ENCODE data around the gene ATP2B2. TPM values are rescaled to one million over a fixed set of nuclear protein-coding genes. Genes with fewer than 3 reads are reported as not detected.
A peak's percentile ranks its signal among the peaks of the same experiment; 100 is the strongest.

ATP2B2 gene
- total RNA-seq, 1 experiment from 2014 or later: not detected

DNA sequence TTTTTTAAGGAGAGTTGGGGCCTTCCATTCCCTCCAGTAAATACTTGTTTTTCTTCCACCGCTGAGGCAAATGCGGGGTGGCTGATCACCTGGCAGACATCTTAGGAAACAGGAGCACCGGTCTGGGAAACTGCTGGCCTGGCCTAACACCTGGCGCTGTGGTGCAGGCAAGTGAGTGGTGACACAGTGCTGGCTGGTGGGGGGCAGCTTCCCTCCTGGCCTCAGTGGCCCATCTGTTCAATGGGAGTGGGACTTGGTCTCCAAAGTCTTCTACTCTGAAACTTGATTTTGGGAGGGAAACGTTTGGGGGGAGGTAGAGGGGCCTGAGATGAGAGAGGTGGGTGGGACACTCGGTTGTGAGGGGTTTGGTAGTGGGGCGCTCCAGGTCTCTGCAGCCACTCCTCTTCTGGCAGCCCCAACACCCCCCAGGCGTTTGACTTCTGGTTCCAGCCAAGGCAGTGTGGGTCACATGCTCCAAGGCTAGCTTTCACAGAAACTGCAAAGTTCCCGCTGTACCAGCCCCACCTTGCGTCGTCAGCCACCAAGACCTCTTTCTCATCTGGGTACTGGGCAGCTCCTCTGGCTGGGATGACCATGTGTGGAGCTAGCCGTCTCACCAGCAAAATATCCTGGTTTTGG lies 217.3 kb downstream of the ATP2B2 start:
- Mint-ChIP-seq H3K27me3 (ENCODE audit: insufficient read depth, unreplicated experiment) (no peaks in the 10 kb centered on the region), H3K4me1 (ENCODE audit: insufficient read depth, unreplicated experiment) (peaks cover 5% of the 10 kb centered on the region), H3K36me3 (ENCODE audit: insufficient read depth, unreplicated experiment) (peaks cover 46% of the 10 kb centered on the region), H3K27ac (ENCODE audit: low read depth, unreplicated experiment) (no peak overlapping the region), H3K9me3 (ENCODE audit: unreplicated experiment) (no peaks in the 10 kb centered on the region), H3K4me3 (ENCODE audit: unreplicated experiment) (no peak overlapping the region)
- POLR2A ChIA-PET: interaction anchor here (0.6 kb wide), 1 partner anchor 14 kb away, joined by 3 read pairs; no protein-coding TSS in a partner anchor
- BruUV-seq (replicated peaks): no TSS peak
- no peak for DNase-seq (ENCODE audit: unreplicated experiment)
- TF ChIP-seq CTCF (IDR thresholded peaks at IDR 0.05; ENCODE audit: unreplicated experiment): no peak
- intact Hi-C loops (cut with micrococcal nuclease): loop anchor here (1.0 to 10.0 kb wide), 3 partner anchors 341 to 572 kb away; partner anchors contain the start of gene RPUSD3
- CTCF ChIA-PET: interaction anchor here (0.6 to 2.3 kb wide), 3 partner anchors 19 to 213 kb away, joined by 3 to 9 read pairs (median 4); no protein-coding TSS in a partner anchor

DNA sequence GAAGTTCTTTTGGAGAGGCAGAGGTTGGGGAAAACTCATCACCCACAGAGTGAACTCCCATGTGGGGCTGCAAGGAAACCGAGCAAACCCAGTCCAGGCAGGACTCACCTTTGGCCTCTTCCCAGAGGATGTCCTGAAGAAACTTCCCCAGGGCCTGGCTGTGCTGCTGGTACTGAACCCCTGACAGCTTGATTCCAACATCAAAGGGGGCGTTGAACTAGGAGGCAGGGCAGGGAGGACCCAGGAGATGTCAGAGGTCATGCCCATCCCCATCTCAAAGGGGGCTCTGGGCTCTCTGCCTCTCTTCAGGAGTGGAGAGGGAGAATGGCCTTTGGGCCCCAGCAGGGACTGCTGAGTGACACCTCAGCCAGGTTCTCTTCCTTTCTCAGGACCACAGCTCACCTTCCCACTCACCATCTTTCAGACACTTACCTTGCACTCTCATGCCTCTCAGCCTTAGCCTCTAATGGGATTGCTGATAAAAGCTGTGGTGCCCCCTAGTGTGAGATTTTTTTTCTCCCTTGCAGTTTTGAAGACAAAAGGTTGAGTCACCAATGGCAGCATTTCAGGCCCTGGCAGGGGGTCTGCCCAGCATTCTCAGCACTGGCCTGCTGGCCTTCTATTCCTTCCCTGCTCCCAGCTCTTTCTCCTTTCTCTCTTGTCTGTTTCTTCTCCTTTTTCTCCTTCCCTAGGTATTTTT lies 218.6 kb downstream of the ATP2B2 start:
- Mint-ChIP-seq H3K27ac (ENCODE audit: low read depth, unreplicated experiment) (no peak overlapping the region), H3K4me3 (ENCODE audit: unreplicated experiment) (no peak overlapping the region), H3K4me1 (ENCODE audit: insufficient read depth, unreplicated experiment) (no peaks in the 10 kb centered on the region), H3K9me3 (ENCODE audit: unreplicated experiment) (no peaks in the 10 kb centered on the region), H3K36me3 (ENCODE audit: insufficient read depth, unreplicated experiment) (peaks cover 59% of the 10 kb centered on the region), H3K27me3 (ENCODE audit: insufficient read depth, unreplicated experiment) (no peaks in the 10 kb centered on the region)
- CTCF ChIA-PET: interaction anchor here (0.5 to 2.3 kb wide), 14 partner anchors 14 to 543 kb away, joined by 3 to 9 read pairs (median 3); no protein-coding TSS in a partner anchor
- peak; percentile 83 for DNase-seq (ENCODE audit: unreplicated experiment)
- intact Hi-C loops (cut with micrococcal nuclease): loop anchor here (1.0 to 10.0 kb wide), 3 partner anchors 340 to 570 kb away; partner anchors contain the start of gene RPUSD3
- TF ChIP-seq CTCF (IDR thresholded peaks at IDR 0.05; ENCODE audit: unreplicated experiment): peak; percentile 53
- POLR2A ChIA-PET: interaction anchor here (0.7 kb wide), 1 partner anchor 561 kb away, joined by 3 read pairs; no protein-coding TSS in a partner anchor
- BruUV-seq (replicated peaks): no TSS peak

DNA sequence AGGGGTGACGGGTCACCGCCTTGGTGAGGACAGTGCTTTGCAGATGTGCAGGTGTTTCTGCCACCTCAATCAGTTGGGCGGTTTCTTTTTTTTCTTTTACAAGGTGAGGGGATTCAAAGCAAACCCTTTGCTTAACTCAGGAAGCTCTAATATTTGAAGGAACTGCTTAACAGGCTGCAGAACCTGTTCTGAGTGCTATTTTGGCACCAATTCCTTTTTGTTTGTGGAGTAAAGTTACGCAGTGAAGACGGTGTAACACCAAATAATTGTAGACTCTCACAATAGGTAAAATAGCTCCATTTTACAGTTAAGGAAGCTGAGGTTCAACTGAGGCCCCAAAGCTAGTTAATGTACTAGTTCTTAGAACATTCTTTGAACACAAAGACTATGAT lies 219.3 kb downstream of the ATP2B2 start:
- Mint-ChIP-seq H3K9me3 (ENCODE audit: unreplicated experiment) (no peaks in the 10 kb centered on the region), H3K27ac (ENCODE audit: low read depth, unreplicated experiment) (no peak overlapping the region), H3K36me3 (ENCODE audit: insufficient read depth, unreplicated experiment) (peaks cover 66% of the 10 kb centered on the region), H3K4me1 (ENCODE audit: insufficient read depth, unreplicated experiment) (no peaks in the 10 kb centered on the region), H3K27me3 (ENCODE audit: insufficient read depth, unreplicated experiment) (no peaks in the 10 kb centered on the region), H3K4me3 (ENCODE audit: unreplicated experiment) (no peak overlapping the region)
- DNase-seq (ENCODE audit: unreplicated experiment): no peak
- BruUV-seq (replicated peaks): no TSS peak
- intact Hi-C loops (cut with micrococcal nuclease): loop anchor here (2.0 to 10.0 kb wide), 2 partner anchors 339 to 441 kb away; partner anchors contain the start of gene RPUSD3
- no peak for TF ChIP-seq CTCF (IDR thresholded peaks at IDR 0.05; ENCODE audit: unreplicated experiment)
- ChIA-PET POLR2A (no interaction called here), CTCF (interaction anchor here (0.5 to 2.3 kb wide), 9 partner anchors 13 to 1395 kb away, joined by 3 to 9 read pairs (median 3); no protein-coding TSS in a partner anchor)
